ENCODE results near the gene PCNT.
A peak's percentile ranks its signal among the peaks of the same experiment; 100 is the strongest.

Gene PCNT

GRCh38 chr21:46294647-46295176, 29.2 kb upstream of the PCNT start:
- no peak overlapping the region for H3K4me3 ChIP-seq (ENCODE audit: low read depth, low read length)
- no peak overlapping the region for H3K27ac ChIP-seq (ENCODE audit: extremely low read depth, low read depth, low read length)
- peaks cover 12 to 23% of the 10 kb centered on the region in 2 experiments; a peak in 2 of 3 replicates for H3K36me3 ChIP-seq (ENCODE audit: control insufficient read depth in 2 of 2, insufficient read depth in 1 of 2, low read length in 2 of 2)
- CTCF ChIA-PET, result no interaction called here
- no peaks in the 10 kb centered on the region; the same call in 1 of the 2 replicates for H3K4me1 ChIP-seq (ENCODE audit: control insufficient read depth, insufficient read depth, low read length)
- TF ChIP-seq ZNF645 (tag by site-specific recombination; IDR thresholded peaks at IDR 0.05), result no peak
- TF ChIP-seq ZBTB44 (tag by site-specific recombination; IDR thresholded peaks at IDR 0.05), result no peak
- no peak for TF ChIP-seq ZNF830 (tag by site-specific recombination; IDR thresholded peaks at IDR 0.05; ENCODE audit: low read depth)
- TF ChIP-seq ZNF169 (tag by site-specific recombination; IDR thresholded peaks at IDR 0.05), result no peak
- TF ChIP-seq ZFP41 (tag by site-specific recombination; IDR thresholded peaks at IDR 0.05; ENCODE audit: borderline replicate concordance), result no peak
- POLR2A ChIA-PET, result interaction anchor here (1.4 kb wide), 1 partner anchor 11 kb away, joined by 7 read pairs; no protein-coding TSS in a partner anchor
- H3K9me3 ChIP-seq (ENCODE audit: control insufficient read depth, insufficient read depth, low read depth, low read length), result no peaks in the 10 kb centered on the region

- ChIA-PET POLR2A (interaction anchor here (0.6 to 1.4 kb wide), 3 partner anchors 9 to 21 kb away, joined by 3 to 7 read pairs (median 3); no protein-coding TSS in a partner anchor), CTCF (interaction anchor here (0.6 kb wide), 1 partner anchor 153 kb away, joined by 3 read pairs; no protein-coding TSS in a partner anchor)
- peaks cover 17 to 24% of the 10 kb centered on the region in 2 experiments; a peak in 2 of 3 replicates for H3K36me3 ChIP-seq (ENCODE audit: control insufficient read depth in 2 of 2, insufficient read depth in 1 of 2, low read length in 2 of 2)
- H3K4me1 ChIP-seq (ENCODE audit: control insufficient read depth, insufficient read depth, low read length), result no peaks in the 10 kb centered on the region; the same call in 1 of the 2 replicates
- no peak overlapping the region for H3K27ac ChIP-seq (ENCODE audit: extremely low read depth, low read depth, low read length)
- no peaks in the 10 kb centered on the region for H3K9me3 ChIP-seq (ENCODE audit: control insufficient read depth, insufficient read depth, low read depth, low read length)
- H3K4me3 ChIP-seq (ENCODE audit: low read depth, low read length), result no peak overlapping the region
- TF ChIP-seq ZNF211 (tag by site-specific recombination; IDR thresholded peaks at IDR 0.05; ENCODE audit: low read depth) (no peak), ZNF513 (tag by site-specific recombination; IDR thresholded peaks at IDR 0.05) (peak; percentile 86), KLF16 (tag by site-specific recombination; IDR thresholded peaks at IDR 0.05) (no peak; the same call in 1 of the 2 replicates), SP2 (tag by site-specific recombination; IDR thresholded peaks at IDR 0.05) (0 out of 2 replicates have a peak, but pooled peaks have one; percentile 20), ZSCAN5A (tag by site-specific recombination; IDR thresholded peaks at IDR 0.05) (0 out of 2 replicates have a peak, but pooled peaks have one; percentile 12), PATZ1 (tag by site-specific recombination; IDR thresholded peaks at IDR 0.05) (peak; percentile 31; the same call in 1 of the 2 replicates), ZNF843 (tag by site-specific recombination; IDR thresholded peaks at IDR 0.05) (0 out of 2 replicates have a peak, but pooled peaks have one; percentile 32), GLIS1 (tag by site-specific recombination; IDR thresholded peaks at IDR 0.05) (peak; percentile 68), ZBTB8A (tag by site-specific recombination; IDR thresholded peaks at IDR 0.05) (peak; percentile 46; the same call in 1 of the 2 replicates), EGR2 (tag by site-specific recombination; IDR thresholded peaks at IDR 0.05; ENCODE audit: low read depth) (peak; percentile 59; the same call in 1 of the 2 replicates), ZNF398 (tag by site-specific recombination; IDR thresholded peaks at IDR 0.05) (peak; percentile 37; the same call in 1 of the 2 replicates), ZNF274 (IDR thresholded peaks at IDR 0.05; ENCODE audit: low read length) (no peak), ZNF274 (tag by site-specific recombination; IDR thresholded peaks at IDR 0.05; ENCODE audit: borderline replicate concordance) (no peak), ZBTB26 (tag by site-specific recombination; optimal IDR thresholded peaks at IDR 0.05) (peak; percentile 9), ZNF623 (tag by site-specific recombination; IDR thresholded peaks at IDR 0.05) (0 out of 2 replicates have a peak, but pooled peaks have one; percentile 13), ZSCAN16 (tag by site-specific recombination; IDR thresholded peaks at IDR 0.05) (no peak), GLIS2 (tag by site-specific recombination; IDR thresholded peaks at IDR 0.05) (peak; percentile 60)
These were observed 28.7 kb upstream of the PCNT start for GRCh38 chr21:46295177-46295770.

Data from HEK293 (cell line).